ENCODE measurements around the gene PTPN5.

GRCh38 chr11:18733202-18733601, 58.4 kb downstream of the PTPN5 start:
- no peak for TF ChIP-seq CTCF (IDR thresholded peaks at IDR 0.05)
- TF ChIP-seq ZFX (IDR thresholded peaks at IDR 0.05; ENCODE audit: borderline replicate concordance): no peak
